Activated T-cell treated with anti-CD3 and anti-CD28 coated beads, Interleukin-2, amount 50 U/mL, for 24 hours (primary cell): ENCODE data around the gene RNF31.
A peak's percentile ranks its signal among the peaks of the same experiment; 100 is the strongest.
"Not testable (repeated sequence)": the region's sequence is repeated elsewhere in the genome, so short reads cannot be mapped to it uniquely, and the experiment has no call there.

Experiments used
- DNase-seq: peaks from one replicate; pipeline ENCODE4 v3.0.0-alpha.2; 2020
- H3K27ac Mint-ChIP-seq: 2 replicates; pipeline ENCODE4 v1.8.0; 2020; ENCODE audit warnings: mild to moderate bottlenecking, mixed read lengths
- H3K27me3 Mint-ChIP-seq: 2 replicates; pipeline ENCODE4 v1.8.0; 2020; ENCODE audit warnings: mixed read lengths
- H3K36me3 Mint-ChIP-seq: 2 replicates; pipeline ENCODE4 v1.8.0; 2020; ENCODE audit warnings: low read depth, mixed read lengths
- H3K4me1 Mint-ChIP-seq: 2 replicates; pipeline ENCODE4 v1.8.0; 2020; ENCODE audit warnings: low read depth, mixed read lengths
- H3K4me3 Mint-ChIP-seq: 2 replicates; pipeline ENCODE4 v1.8.0; 2020; ENCODE audit warnings: mild to moderate bottlenecking, moderate library complexity, mixed read lengths
- H3K9me3 Mint-ChIP-seq: 2 replicates; pipeline ENCODE4 v1.8.0; 2020; ENCODE audit warnings: mixed read lengths

The RNF31 gene

GRCh38 chr14:24198814-24199524 is 51.7 kb downstream of the RNF31 start:
- Mint-ChIP-seq H3K27ac (peak overlapping the region; percentile 42), H3K4me3 (peak overlapping the region; percentile 9), H3K9me3 (peaks cover 7% of the 10 kb centered on the region), H3K36me3 (peaks cover 76% of the 10 kb centered on the region), H3K4me1 (peaks cover 45% of the 10 kb centered on the region), H3K27me3 (no peaks in the 10 kb centered on the region)
- DNase-seq, result no peak

GRCh38 chr14:24202538-24202937 is 55.2 kb downstream of the RNF31 start:
- peaks cover 46% of the 10 kb centered on the region for H3K4me1 Mint-ChIP-seq
- H3K4me3 Mint-ChIP-seq, H3K27me3 Mint-ChIP-seq, DNase-seq, H3K9me3 Mint-ChIP-seq, H3K27ac Mint-ChIP-seq: not testable (repeated sequence)
- H3K36me3 Mint-ChIP-seq, result peaks cover 89% of the 10 kb centered on the region

DNA sequence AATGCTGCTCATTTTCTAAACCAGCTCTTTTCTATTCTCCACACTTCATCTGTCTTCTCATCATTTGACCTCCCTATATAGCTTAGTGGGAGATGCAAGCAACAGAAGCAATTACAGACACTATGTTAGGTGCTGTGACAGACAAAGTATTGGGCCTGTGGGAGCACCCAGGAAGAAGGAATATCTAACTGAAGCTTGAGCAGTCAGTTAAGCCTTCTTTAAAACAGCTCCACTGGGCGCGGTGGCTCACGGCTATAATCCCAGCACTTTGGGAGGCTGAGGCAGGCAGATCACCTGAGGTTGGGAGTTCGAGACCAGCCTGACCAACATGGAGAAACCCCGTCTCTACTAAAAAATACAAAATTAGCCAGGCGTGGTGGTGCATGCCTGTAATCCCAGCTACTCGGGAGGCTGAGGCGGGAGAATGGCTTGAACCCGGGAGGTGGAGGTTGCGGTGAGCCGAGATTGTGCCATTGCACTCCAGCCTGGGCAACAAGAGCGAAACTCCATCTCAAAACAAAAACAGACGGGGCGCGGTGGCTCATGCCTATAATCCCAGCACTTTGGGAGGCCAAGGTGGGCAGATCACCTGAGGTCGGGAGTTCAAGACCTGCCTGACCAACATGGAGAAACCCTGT is 56.1 kb downstream of the RNF31 start:
- Mint-ChIP-seq H3K36me3 (peaks cover 93% of the 10 kb centered on the region), H3K4me1 (peaks cover 52% of the 10 kb centered on the region)
- DNase-seq, H3K4me3 Mint-ChIP-seq, H3K9me3 Mint-ChIP-seq, H3K27ac Mint-ChIP-seq, H3K27me3 Mint-ChIP-seq: not testable (repeated sequence)

DNA sequence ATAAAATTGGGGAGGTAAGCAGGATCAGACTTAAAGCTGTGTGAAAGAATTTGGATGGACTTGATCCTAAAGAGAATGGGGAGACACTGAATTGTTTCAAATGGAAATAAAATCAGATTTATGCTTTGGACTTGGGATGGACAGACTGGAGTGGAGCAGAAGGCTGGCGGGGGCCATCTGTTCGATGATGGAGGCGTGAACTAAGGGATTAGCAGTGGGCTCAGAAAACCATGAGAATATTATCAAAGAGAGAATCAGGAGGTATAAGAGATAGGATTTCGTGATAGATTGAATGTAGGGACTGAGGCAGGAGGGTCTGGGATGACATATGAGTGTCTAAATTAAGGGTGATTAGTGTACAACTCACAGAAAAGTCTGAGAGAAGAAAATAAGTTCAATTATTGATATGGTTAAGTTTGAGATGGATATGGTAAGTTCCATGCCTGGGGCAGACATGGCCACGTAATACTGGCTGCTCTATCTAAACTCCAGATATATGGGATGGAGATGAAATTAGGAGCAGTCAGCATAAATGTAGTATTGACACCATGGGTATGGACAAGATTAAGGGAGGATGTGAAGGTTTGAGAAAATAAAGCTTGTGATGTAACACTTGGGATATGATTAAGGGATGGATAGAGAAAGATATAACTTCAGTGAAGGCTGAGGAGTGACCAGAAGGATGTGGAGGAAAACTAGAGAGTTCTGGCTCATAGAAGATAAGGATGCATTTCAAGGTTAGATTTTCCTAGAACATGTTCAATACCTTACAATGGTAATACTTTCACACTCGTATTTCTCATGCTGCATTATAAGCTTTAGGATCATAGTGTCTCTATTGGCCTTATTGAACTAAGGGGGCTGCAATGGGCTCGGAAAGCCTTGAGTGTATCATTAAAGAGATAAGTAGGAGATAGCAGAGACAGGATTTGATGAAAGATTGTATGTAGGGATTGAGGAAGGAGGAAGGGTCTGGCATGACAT is 57.2 kb downstream of the RNF31 start:
- peaks cover 7% of the 10 kb centered on the region for H3K9me3 Mint-ChIP-seq
- no peak for DNase-seq
- H3K4me1 Mint-ChIP-seq, result peaks cover 47% of the 10 kb centered on the region
- no peak overlapping the region for H3K4me3 Mint-ChIP-seq
- H3K27me3 Mint-ChIP-seq, result no peaks in the 10 kb centered on the region
- no peak overlapping the region for H3K27ac Mint-ChIP-seq
- peaks cover 92% of the 10 kb centered on the region for H3K36me3 Mint-ChIP-seq

DNA sequence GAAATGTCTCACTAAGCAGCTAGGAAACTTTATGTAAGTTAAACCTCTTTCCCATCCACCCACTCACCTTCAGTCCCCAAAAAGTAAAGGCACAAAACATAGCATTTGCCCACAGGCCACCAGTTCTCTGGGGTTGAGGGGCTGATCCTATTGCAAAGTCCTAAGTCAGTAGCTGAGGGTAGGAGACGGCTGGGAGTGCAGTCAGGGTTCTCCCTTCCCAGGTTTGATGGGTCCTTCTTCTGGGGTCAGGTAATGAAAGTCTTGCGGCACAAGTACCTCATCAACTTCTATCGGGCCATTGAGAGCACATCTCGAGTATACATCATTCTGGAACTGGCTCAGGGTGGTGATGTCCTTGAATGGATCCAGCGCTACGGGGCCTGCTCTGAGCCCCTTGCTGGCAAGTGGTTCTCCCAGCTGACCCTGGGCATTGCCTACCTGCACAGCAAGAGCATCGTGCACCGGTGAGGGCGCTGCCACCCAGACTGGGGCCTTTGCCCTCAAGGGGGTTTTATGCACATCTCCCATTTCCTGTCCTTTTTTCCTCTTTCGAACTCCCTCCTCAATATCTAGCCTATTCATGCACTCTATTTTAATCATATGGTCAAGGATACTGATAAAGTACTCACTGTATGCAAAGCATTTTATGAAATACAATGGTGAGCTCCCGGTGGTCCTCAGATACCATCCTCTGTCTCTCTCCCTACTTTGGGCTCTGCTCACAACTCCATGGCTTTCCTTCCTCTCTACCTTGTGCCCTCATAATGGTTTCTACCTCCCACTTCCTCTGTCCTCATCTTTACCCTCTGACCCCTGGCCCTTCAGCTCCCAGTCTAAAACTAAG is 59.2 kb downstream of the RNF31 start:
- H3K9me3 Mint-ChIP-seq, result peaks cover 7% of the 10 kb centered on the region
- peak overlapping the region; percentile 58 for H3K27ac Mint-ChIP-seq
- H3K36me3 Mint-ChIP-seq, result peaks cover 95% of the 10 kb centered on the region
- H3K27me3 Mint-ChIP-seq, result no peaks in the 10 kb centered on the region
- peak; percentile 23 for DNase-seq
- peaks cover 57% of the 10 kb centered on the region for H3K4me1 Mint-ChIP-seq
- H3K4me3 Mint-ChIP-seq, result no peak overlapping the region

GRCh38 chr14:24207104-24207551 is 59.8 kb downstream of the RNF31 start:
- Mint-ChIP-seq H3K36me3 (peaks cover 95% of the 10 kb centered on the region), H3K4me3 (no peak overlapping the region), H3K27ac (peak overlapping the region; percentile 58), H3K4me1 (peaks cover 62% of the 10 kb centered on the region), H3K9me3 (peaks cover 7% of the 10 kb centered on the region), H3K27me3 (no peaks in the 10 kb centered on the region)
- DNase-seq, result peak; percentile 25

- H3K9me3 Mint-ChIP-seq, result peaks cover 4% of the 10 kb centered on the region
- H3K36me3 Mint-ChIP-seq, result peaks cover 94% of the 10 kb centered on the region
- DNase-seq, result no peak
- peak overlapping the region; percentile 58 for H3K27ac Mint-ChIP-seq
- H3K4me1 Mint-ChIP-seq, result peaks cover 66% of the 10 kb centered on the region
- H3K27me3 Mint-ChIP-seq, result no peaks in the 10 kb centered on the region
- H3K4me3 Mint-ChIP-seq, result no peak overlapping the region
Measured at GRCh38 chr14:24207625-24208024, 60.3 kb downstream of the RNF31 start.
